ENCODE data around the gene SLC6A19. TPM values are rescaled to one million over a fixed set of nuclear protein-coding genes. Genes with fewer than 3 reads are reported as not detected.
"Not testable (repeated sequence)": the region's sequence is repeated elsewhere in the genome, so short reads cannot be mapped to it uniquely, and the experiment has no call there.

SLC6A19 gene
- total RNA-seq, 1 experiment from 2014 or later: not detected

GRCh38 chr5:1255081-1255561, 53.7 kb downstream of the SLC6A19 start:
- no peak for DNase-seq (ENCODE audit: extremely low read depth, low read depth)

- no peak for DNase-seq (ENCODE audit: extremely low read depth, low read depth)
Measured at GRCh38 chr5:1256776-1257175, 55.4 kb downstream of the SLC6A19 start.

- DNase-seq (ENCODE audit: extremely low read depth, low read depth): no peak
Measured at GRCh38 chr5:1257363-1257762, 56.0 kb downstream of the SLC6A19 start.

- no peak for DNase-seq (ENCODE audit: extremely low read depth, low read depth)
Measured at GRCh38 chr5:1257841-1258240, 56.4 kb downstream of the SLC6A19 start.

GRCh38 chr5:1259806-1260480, 58.5 kb downstream of the SLC6A19 start:
- DNase-seq (ENCODE audit: extremely low read depth, low read depth): no peak

- DNase-seq (ENCODE audit: extremely low read depth, low read depth): no peak
Measured at GRCh38 chr5:1261643-1262042, 60.2 kb downstream of the SLC6A19 start.

- no peak for DNase-seq (ENCODE audit: extremely low read depth, low read depth)
Measured at GRCh38 chr5:1262381-1262780, 61.0 kb downstream of the SLC6A19 start.

GRCh38 chr5:1264211-1264610, 62.8 kb downstream of the SLC6A19 start:
- no peak for DNase-seq (ENCODE audit: extremely low read depth, low read depth)

- no peak for DNase-seq (ENCODE audit: extremely low read depth, low read depth)
Measured at GRCh38 chr5:1265026-1265425, 63.6 kb downstream of the SLC6A19 start.

GRCh38 chr5:1265461-1266455, 64.4 kb downstream of the SLC6A19 start:
- DNase-seq (ENCODE audit: extremely low read depth, low read depth): no peak

GRCh38 chr5:1266791-1267190, 65.4 kb downstream of the SLC6A19 start:
- DNase-seq (ENCODE audit: extremely low read depth, low read depth): no peak

- DNase-seq (ENCODE audit: extremely low read depth, low read depth): not testable (repeated sequence)
Measured at GRCh38 chr5:1267464-1267863, 66.1 kb downstream of the SLC6A19 start.

GRCh38 chr5:1268056-1268455, 66.7 kb downstream of the SLC6A19 start:
- no peak for DNase-seq (ENCODE audit: extremely low read depth, low read depth)

GRCh38 chr5:1268666-1269065, 67.3 kb downstream of the SLC6A19 start:
- no peak for DNase-seq (ENCODE audit: extremely low read depth, low read depth)

GRCh38 chr5:1270426-1270825, 69.0 kb downstream of the SLC6A19 start:
- DNase-seq (ENCODE audit: extremely low read depth, low read depth): no peak

GRCh38 chr5:1270933-1271914, 69.8 kb downstream of the SLC6A19 start:
- no peak for DNase-seq (ENCODE audit: extremely low read depth, low read depth)

- no peak for DNase-seq (ENCODE audit: extremely low read depth, low read depth)
Measured at GRCh38 chr5:1272201-1272600, 70.8 kb downstream of the SLC6A19 start.

- DNase-seq (ENCODE audit: extremely low read depth, low read depth): no peak
Measured at GRCh38 chr5:1273745-1274144, 72.3 kb downstream of the SLC6A19 start.

GRCh38 chr5:1274471-1274870, 73.1 kb downstream of the SLC6A19 start:
- no peak for DNase-seq (ENCODE audit: extremely low read depth, low read depth)

Data from NCI-H460 (cell line).